GM12891 (cell line): ENCODE data around the gene ALDH8A1.

Experiments
- POLR2A ChIP-seq: IDR thresholded peaks from 2 replicates; pipeline ENCODE4 v1.6.1; 2011; ENCODE audit warnings: low read depth, low read length, control low read depth
- POLR2AphosphoS5 ChIP-seq: IDR thresholded peaks from 2 replicates; pipeline ENCODE4 v1.6.1; 2011; ENCODE audit warnings: low read depth, low read length, control low read depth

DNA sequence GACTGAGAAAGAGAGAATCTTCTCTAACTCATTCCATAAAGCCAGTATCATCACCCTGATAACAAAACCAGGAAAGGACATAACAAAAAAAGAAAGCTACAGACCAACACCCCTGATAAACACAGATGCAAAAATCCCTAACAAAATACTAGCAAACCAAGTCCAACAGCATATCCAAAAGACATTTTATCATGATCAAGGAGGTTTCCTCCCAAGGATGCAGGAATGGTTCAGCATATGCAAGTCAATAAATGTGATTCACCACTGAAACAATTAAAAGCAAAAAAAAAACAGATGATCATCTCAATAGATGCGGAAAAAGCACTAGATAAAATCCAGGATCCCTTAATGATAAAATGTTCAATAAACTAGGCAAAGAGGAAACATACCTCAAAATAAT is 24.5 kb upstream of the ALDH8A1 start:
- TF ChIP-seq POLR2A = no peak
- no peak for TF ChIP-seq POLR2AphosphoS5
